ENCODE data around the gene ALPI. TPM values are rescaled to one million over a fixed set of nuclear protein-coding genes. Genes with fewer than 3 reads are reported as not detected.
"Not testable (repeated sequence)": the region's sequence is repeated elsewhere in the genome, so short reads cannot be mapped to it uniquely, and the experiment has no call there.

ALPI gene
- 100 to 1,000 TPM in 2 of 4 donors, 10 to 100 TPM in 2; 37.7 to 261 (median 131) TPM for polyA plus RNA-seq
- long read RNA-seq, donor 1 = 0 reads
- long read RNA-seq, donor 2, transcript ALPI-201 (11 exons, 2,550 nt) = major isoform, 16 of 29 reads
- long read RNA-seq, donor 2, partial matches to known transcripts = 11 of 29 reads
- long read RNA-seq, donor 2, other reads (novel, unspliced or antisense) = 0 of 29 reads
- long read RNA-seq, donor 3, partial matches to known transcripts = 18 of 22 reads
- long read RNA-seq, donor 3, other reads (novel, unspliced or antisense) = 0 of 22 reads
- long read RNA-seq, donor 4 = 0 reads
- long read RNA-seq, donor 5 = 0 reads
- long read RNA-seq, donor 6, transcript ALPI-201 (11 exons, 2,550 nt) = major isoform, 19 of 21 reads
- long read RNA-seq, donor 6, partial matches to known transcripts = 0 of 21 reads
- long read RNA-seq, donor 6, other reads (novel, unspliced or antisense) = 0 of 21 reads
- long read RNA-seq, donor 7 = 0 reads
- long read RNA-seq, donor 8 = 0 reads
- long read RNA-seq, donor 9, partial matches to known transcripts = 0 of 1 reads
- long read RNA-seq, donor 9, other reads (novel, unspliced or antisense) = 0 of 1 reads
- long read RNA-seq, donor 10, partial matches to known transcripts = 0 of 1 reads
- long read RNA-seq, donor 10, other reads (novel, unspliced or antisense) = 0 of 1 reads

GRCh38 chr2:232455426-232456255, at the start of gene ALPI:
Gene ALPI (plus strand): TSS chr2:232456153. CDS start chr2:232456200, 47 bp downstream.
- peaks cover 0 to 58% (median 2%) of the 10 kb centered on the region in 3 donors for H3K4me1 ChIP-seq (ENCODE audit: control insufficient read depth in 3 of 3, insufficient read depth in 2 of 3, low read depth in 1 of 3, low read length in 2 of 3)
- 30 to 66% (median 43%) methylated on average over 13 to 14 of the region's 14 CpGs for WGBS, 3 donors
- no peak for FAIRE-seq
- peaks cover 0 to 34% (median 0%) of the 10 kb centered on the region in 3 donors for H3K36me3 ChIP-seq (ENCODE audit: control insufficient read depth in 3 of 3, insufficient read depth in 2 of 3, low read depth in 1 of 3, low read length in 3 of 3)
- peak; percentile 96 to 98 for DNase-seq
- peaks cover 0 to 4% of the 10 kb centered on the region in 2 donors for H3K9me3 ChIP-seq (ENCODE audit: control insufficient read depth in 2 of 2, insufficient read depth in 1 of 2, low read depth in 1 of 2, low read length in 1 of 2)
- H3K27me3 ChIP-seq (ENCODE audit: control insufficient read depth in 3 of 3, insufficient read depth in 3 of 3, low read length in 3 of 3) = peaks cover 0 to 16% (median 8%) of the 10 kb centered on the region in 3 donors
- H3K27ac ChIP-seq (ENCODE audit: low read depth in 1 of 3, low read length in 2 of 3) = peak within 1 kb of the TSS; percentile 68 to 95 (median 93)
- peak within 1 kb of the TSS in 2 of 3 donors; percentile 31 to 77 for H3K4me3 ChIP-seq (ENCODE audit: low read depth in 1 of 3, low read length in 3 of 3)

- Histone ChIP-seq H3K4me3 (ENCODE audit: low read depth in 1 of 3, low read length in 3 of 3) (no peak within 1 kb of the TSS), H3K27ac (ENCODE audit: low read depth in 1 of 3, low read length in 2 of 3) (no peak within 1 kb of the TSS), H3K36me3 (ENCODE audit: control insufficient read depth in 3 of 3, insufficient read depth in 2 of 3, low read depth in 1 of 3, low read length in 3 of 3) (no peaks in the 10 kb centered on the region), H3K27me3 (ENCODE audit: control insufficient read depth in 3 of 3, insufficient read depth in 3 of 3, low read length in 3 of 3) (peaks cover 0 to 8% (median 0%) of the 10 kb centered on the region in 3 donors), H3K4me1 (ENCODE audit: control insufficient read depth in 3 of 3, insufficient read depth in 2 of 3, low read depth in 1 of 3, low read length in 2 of 3) (peaks cover 0 to 7% (median 3%) of the 10 kb centered on the region in 3 donors), H3K9me3 (ENCODE audit: control insufficient read depth in 2 of 2, insufficient read depth in 1 of 2, low read depth in 1 of 2, low read length in 1 of 2) (no peaks in the 10 kb centered on the region)
- 82 to 89% (median 89%) methylated on average over 16 to 17 of the region's 17 CpGs for WGBS, 3 donors
- no peak for FAIRE-seq
- DNase-seq = no peak
Observed at GRCh38 chr2:232406556-232407310, 49.2 kb upstream of the ALPI start, which contains the start of gene ALPG. Gene ALPG (plus strand): TSS chr2:232406844. CDS start chr2:232406895, 51 bp downstream.

GRCh38 chr2:232407428-232408150, 48.4 kb upstream of the ALPI start:
- H3K36me3 ChIP-seq (ENCODE audit: control insufficient read depth in 3 of 3, insufficient read depth in 2 of 3, low read depth in 1 of 3, low read length in 3 of 3); H3K9me3 ChIP-seq (ENCODE audit: control insufficient read depth in 2 of 2, insufficient read depth in 1 of 2, low read depth in 1 of 2, low read length in 1 of 2); H3K4me1 ChIP-seq (ENCODE audit: control insufficient read depth in 3 of 3, insufficient read depth in 2 of 3, low read depth in 1 of 3, low read length in 2 of 3); H3K4me3 ChIP-seq (ENCODE audit: low read depth in 1 of 3, low read length in 3 of 3); H3K27ac ChIP-seq (ENCODE audit: low read depth in 1 of 3, low read length in 2 of 3); FAIRE-seq; DNase-seq: not testable (repeated sequence)
- 80 to 90% (median 86%) methylated on average over 23 to 30 of the region's 30 CpGs for WGBS, 3 donors
- peaks cover 0 to 10% (median 0%) of the 10 kb centered on the region in 3 donors for H3K27me3 ChIP-seq (ENCODE audit: control insufficient read depth in 3 of 3, insufficient read depth in 3 of 3, low read length in 3 of 3)

GRCh38 chr2:232408269-232408668, 47.7 kb upstream of the ALPI start:
- FAIRE-seq; H3K4me3 ChIP-seq (ENCODE audit: low read depth in 1 of 3, low read length in 3 of 3): not testable (repeated sequence)

GRCh38 chr2:232409617-232410016, 46.3 kb upstream of the ALPI start:
- not testable (repeated sequence) for H3K4me3 ChIP-seq (ENCODE audit: low read depth in 1 of 3, low read length in 3 of 3); H3K9me3 ChIP-seq (ENCODE audit: control insufficient read depth in 2 of 2, insufficient read depth in 1 of 2, low read depth in 1 of 2, low read length in 1 of 2); H3K27ac ChIP-seq (ENCODE audit: low read depth in 1 of 3, low read length in 2 of 3); H3K4me1 ChIP-seq (ENCODE audit: control insufficient read depth in 3 of 3, insufficient read depth in 2 of 3, low read depth in 1 of 3, low read length in 2 of 3); FAIRE-seq; DNase-seq; H3K36me3 ChIP-seq (ENCODE audit: control insufficient read depth in 3 of 3, insufficient read depth in 2 of 3, low read depth in 1 of 3, low read length in 3 of 3)
- 59 to 76% (median 67%) methylated on average over 13 to 40 of the region's 40 CpGs for WGBS, 3 donors
- peaks cover 0 to 14% (median 0%) of the 10 kb centered on the region in 3 donors for H3K27me3 ChIP-seq (ENCODE audit: control insufficient read depth in 3 of 3, insufficient read depth in 3 of 3, low read length in 3 of 3)

More at GRCh38 chr2:232408269-232408668, 47.7 kb upstream of the ALPI start:
- not testable (repeated sequence) for H3K9me3 ChIP-seq (ENCODE audit: control insufficient read depth in 2 of 2, insufficient read depth in 1 of 2, low read depth in 1 of 2, low read length in 1 of 2); DNase-seq; H3K36me3 ChIP-seq (ENCODE audit: control insufficient read depth in 3 of 3, insufficient read depth in 2 of 3, low read depth in 1 of 3, low read length in 3 of 3); H3K27ac ChIP-seq (ENCODE audit: low read depth in 1 of 3, low read length in 2 of 3); H3K4me1 ChIP-seq (ENCODE audit: control insufficient read depth in 3 of 3, insufficient read depth in 2 of 3, low read depth in 1 of 3, low read length in 2 of 3)
- WGBS, 3 donors = 78 to 88% (median 87%) methylated on average over 3 to 10 of the region's 10 CpGs
- H3K27me3 ChIP-seq (ENCODE audit: control insufficient read depth in 3 of 3, insufficient read depth in 3 of 3, low read length in 3 of 3) = peaks cover 0 to 14% (median 0%) of the 10 kb centered on the region in 3 donors

- FAIRE-seq (no peak), DNase-seq (peak; percentile 41 to 74)
- H3K36me3 ChIP-seq (ENCODE audit: control insufficient read depth in 3 of 3, insufficient read depth in 2 of 3, low read depth in 1 of 3, low read length in 3 of 3) = no peaks in the 10 kb centered on the region
- 51 to 73% (median 60%) methylated on average over 7 of the region's 7 CpGs for WGBS, 3 donors
- peaks cover 0 to 7% (median 3%) of the 10 kb centered on the region in 3 donors for H3K4me1 ChIP-seq (ENCODE audit: control insufficient read depth in 3 of 3, insufficient read depth in 2 of 3, low read depth in 1 of 3, low read length in 2 of 3)
- no peaks in the 10 kb centered on the region for H3K9me3 ChIP-seq (ENCODE audit: control insufficient read depth in 2 of 2, insufficient read depth in 1 of 2, low read depth in 1 of 2, low read length in 1 of 2)
- H3K4me3 ChIP-seq (ENCODE audit: low read depth in 1 of 3, low read length in 3 of 3) = no peak overlapping the region
- H3K27me3 ChIP-seq (ENCODE audit: control insufficient read depth in 3 of 3, insufficient read depth in 3 of 3, low read length in 3 of 3) = peaks cover 0 to 15% (median 0%) of the 10 kb centered on the region in 3 donors
- no peak overlapping the region for H3K27ac ChIP-seq (ENCODE audit: low read depth in 1 of 3, low read length in 2 of 3)
Observed at GRCh38 chr2:232410238-232410900, 45.6 kb upstream of the ALPI start.

Measured in small intestine (tissue), 16 donors.